Suprapubic skin (tissue), 3 donors: ENCODE data around the gene KLHDC7B.

Source experiments
- CTCF ChIP-seq, 2 donors: fragments of 200-600 bp in 1 of 2; fragments of 450-650 bp in 1 of 2; sonication (generic) in 1 of 2; IDR thresholded peaks; one replicate each; pipeline ENCODE4 v1.5.1; 2016 to 2019; ENCODE audit warnings: antibody characterized with exemption in 2 of 2, mild to moderate bottlenecking in 1 of 2, moderate library complexity in 1 of 2
- POLR2AphosphoS5 ChIP-seq, 3 donors: sonication (generic); formaldehyde crosslinking; IDR thresholded peaks; one replicate each; pipeline ENCODE4 v1.6.1; 2017; ENCODE audit warnings: antibody characterized with exemption in 3 of 3

- TF ChIP-seq CTCF (IDR thresholded peaks at IDR 0.05) (no peak), POLR2AphosphoS5 (IDR thresholded peaks at IDR 0.05) (no peak)
Observed at GRCh38 chr22:50572965-50573364, 27.3 kb downstream of the KLHDC7B start.
